ENCODE results near the gene ENHO.
"Not testable (repeated sequence)": the region's sequence is repeated elsewhere in the genome, so short reads cannot be mapped to it uniquely, and the experiment has no call there.

ENHO gene

DNA sequence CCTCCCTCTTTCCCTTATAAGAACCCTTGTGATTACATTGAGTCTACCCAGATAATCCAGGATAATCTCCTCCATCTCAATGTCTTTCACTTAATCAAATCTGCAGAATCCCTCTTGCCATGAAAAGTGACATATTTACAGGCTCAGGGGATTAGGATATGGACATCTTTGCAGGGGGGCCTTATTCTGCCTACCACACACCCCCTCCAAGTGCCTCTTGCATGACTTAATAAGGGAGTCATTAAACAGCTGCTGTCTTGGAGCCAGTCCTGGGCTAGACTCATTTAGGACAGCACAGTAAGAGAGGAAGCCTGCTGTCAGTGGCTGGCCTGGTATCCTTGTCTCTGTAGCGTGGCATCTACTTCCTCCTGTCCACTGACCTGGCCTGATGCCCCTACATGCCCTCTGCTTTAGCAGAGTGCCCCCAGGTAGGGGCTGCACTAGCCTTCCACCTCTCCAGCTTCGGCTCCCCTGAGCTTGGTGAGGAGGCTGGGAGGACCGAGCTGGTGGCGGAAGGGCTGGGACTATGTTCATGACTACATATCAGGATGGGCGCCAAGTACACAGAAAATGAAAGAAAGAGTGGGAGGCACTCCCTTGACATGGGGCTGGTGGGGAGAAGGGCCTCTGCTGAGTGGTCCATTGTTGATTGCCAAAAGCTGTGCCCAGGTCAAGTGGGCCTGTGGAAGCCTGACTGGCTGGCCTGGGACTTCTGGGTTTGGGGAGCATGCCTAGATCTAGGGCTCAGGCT lies 17.2 kb downstream of the ENHO start:
- no peak for DNase-seq

DNA sequence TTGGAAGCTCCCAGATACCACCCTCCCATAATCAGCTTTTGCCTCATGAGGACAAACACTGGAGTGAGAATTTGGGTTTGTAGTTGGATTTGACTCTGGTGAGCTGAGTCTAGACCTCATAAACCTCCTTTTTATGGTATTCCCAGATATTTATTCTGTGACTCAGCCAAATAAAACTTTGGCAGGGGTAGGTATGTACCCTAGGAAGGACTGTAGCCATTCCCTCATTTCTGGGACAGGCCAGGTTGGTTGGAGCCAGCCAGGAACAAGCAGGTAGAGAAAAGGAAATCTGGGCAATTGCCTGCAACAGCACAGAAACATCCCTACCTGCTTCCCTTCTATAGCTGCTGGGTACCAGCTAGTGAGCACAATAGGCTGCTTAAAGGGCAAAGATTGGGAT lies 19.4 kb downstream of the ENHO start:
- DNase-seq = no peak

DNA sequence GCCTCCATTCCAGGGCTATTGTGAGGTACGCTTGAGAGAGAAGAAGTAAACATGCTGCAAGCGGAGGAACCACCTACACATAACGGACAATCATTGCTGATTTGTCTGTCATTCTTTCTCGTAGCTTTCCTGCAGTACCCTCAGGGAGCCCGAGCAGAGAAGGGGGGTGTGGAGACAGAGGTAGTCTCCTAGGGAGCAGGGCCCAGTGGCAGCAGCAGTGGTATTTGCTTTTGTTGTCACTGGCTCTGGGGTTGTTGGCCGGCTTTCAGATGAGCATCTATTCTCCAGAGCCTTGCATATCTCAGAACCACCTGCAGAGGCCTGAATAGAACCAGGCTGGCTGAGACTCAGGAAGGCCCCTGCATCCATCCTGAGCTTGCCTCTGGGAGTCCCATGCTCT lies 19.9 kb downstream of the ENHO start:
- peak; percentile 35 for DNase-seq

- DNase-seq = no peak
These were observed 20.3 kb downstream of the ENHO start for GRCh38 chr9:34502471-34502870.

- peak; percentile 89 for DNase-seq
These were observed 20.8 kb downstream of the ENHO start for GRCh38 chr9:34501889-34502425.

DNA sequence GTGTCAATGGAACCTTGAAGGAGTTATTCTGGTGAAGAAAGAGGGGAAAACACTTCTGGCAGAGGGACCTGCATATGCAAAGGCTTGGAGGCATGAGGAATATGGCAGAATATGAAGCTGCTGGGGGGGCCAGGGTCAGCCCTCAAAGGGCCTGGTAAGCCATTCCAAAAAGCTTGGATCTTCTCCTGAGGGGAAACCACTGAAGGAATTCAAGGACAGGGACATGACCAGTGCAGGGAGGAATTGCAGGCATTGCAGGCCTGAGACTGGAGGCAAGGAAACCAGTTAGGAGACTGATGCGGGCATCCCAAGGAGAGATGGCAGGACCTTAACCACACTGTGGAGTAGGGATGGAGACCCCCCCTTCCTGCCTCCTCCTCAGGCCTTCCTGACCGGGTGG lies 21.4 kb downstream of the ENHO start:
- DNase-seq = no peak

GRCh38 chr9:34500623-34501267 lies 22.0 kb downstream of the ENHO start:
- DNase-seq = peak; percentile 35

DNA sequence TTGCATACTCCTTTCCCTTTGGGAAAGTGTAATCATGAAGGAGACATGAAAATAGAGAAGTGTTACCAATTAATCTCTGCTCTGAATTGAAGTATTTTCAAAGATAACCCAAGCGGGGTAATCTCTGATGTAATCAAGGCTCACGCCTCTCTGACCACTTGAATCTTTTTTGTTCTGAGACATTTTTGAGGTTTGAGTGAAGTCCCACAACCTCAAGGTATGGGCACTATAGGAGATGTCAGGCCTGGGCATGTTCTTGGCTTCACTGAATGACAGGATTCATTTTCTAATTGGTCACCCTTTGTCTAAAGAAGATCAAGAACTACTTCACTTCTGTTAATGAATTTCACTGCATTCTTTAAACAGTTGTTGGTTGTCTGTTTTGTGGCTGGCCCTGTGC lies 23.7 kb downstream of the ENHO start:
- DNase-seq = no peak

DNA sequence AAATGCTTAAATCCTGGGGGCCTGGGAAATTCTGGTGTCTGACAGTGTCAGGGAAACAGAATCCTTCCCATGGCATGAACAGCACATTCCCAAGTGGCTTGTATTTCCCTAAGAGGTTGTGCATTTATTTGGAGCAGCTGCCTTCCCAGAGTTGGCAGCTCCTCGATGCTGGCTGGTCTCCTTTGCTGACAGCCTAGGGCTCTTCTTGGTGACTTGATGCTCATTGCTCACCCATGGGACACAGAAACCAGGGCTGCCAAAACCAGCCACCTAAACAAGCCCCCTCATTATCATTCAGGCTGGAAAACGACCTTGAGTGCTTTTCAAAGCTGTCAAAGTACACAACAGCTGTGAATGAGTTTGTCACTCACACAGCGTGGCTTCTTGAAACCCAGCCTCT lies 24.2 kb downstream of the ENHO start:
- no peak for DNase-seq

DNA sequence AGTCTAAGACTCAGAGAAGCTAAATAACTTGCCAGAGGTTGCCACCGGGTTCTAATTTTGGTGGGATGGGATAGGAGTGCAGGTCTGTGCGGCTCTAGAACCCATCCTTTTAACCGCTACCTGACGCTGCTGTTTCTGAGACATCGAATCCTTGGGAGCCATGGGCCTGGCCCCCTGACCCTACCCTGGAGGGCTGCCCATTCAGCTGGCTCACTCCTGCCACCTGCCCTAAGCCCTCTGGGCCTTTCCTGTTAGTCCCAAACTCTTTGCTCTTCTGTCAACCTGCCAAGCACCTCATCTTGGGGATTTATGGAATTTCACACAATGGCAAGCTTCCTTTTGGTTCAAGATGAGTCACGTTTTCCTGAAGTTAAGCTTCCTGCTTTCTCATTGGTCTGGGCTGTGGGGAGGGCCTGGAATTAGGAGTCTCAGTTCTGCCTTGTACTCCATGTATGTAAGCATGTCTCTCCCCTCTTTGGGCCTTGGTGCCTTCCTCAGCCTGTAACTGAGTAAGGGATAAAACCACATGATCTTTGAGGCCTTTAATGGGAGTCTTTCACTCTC lies 26.6 kb downstream of the ENHO start:
- no peak for DNase-seq

DNA sequence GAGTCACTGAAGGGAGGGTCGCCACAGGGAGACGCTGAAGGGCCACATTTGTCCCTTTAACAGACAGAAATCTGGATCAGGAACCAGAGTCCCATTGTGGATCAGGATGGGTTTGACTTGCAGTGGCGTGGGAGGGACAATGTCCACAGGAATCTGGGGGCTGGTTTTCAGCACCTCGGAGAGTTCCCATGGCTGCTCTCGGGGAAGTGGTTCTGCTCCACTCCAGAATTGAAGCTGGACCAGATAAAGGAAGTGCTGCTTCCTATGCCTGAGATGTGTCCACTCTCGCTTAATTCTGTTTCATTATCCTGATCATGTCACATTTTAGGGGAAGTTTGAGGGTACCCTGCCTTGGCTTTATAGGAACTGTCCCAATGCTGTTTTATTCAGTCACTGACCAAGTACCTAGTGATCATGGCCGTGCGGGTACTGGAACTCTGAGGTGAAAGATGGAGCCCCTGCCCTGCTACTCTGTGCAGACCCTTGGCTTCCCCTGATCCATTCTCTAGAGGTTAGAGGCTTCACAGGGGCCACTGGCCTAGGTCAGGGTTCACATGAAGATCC lies 28.7 kb downstream of the ENHO start:
- no peak for DNase-seq

GRCh38 chr9:34492051-34492450 lies 30.7 kb downstream of the ENHO start:
- DNase-seq = no peak

- no peak for DNase-seq
These were observed 31.2 kb downstream of the ENHO start for GRCh38 chr9:34491596-34491995.

DNA sequence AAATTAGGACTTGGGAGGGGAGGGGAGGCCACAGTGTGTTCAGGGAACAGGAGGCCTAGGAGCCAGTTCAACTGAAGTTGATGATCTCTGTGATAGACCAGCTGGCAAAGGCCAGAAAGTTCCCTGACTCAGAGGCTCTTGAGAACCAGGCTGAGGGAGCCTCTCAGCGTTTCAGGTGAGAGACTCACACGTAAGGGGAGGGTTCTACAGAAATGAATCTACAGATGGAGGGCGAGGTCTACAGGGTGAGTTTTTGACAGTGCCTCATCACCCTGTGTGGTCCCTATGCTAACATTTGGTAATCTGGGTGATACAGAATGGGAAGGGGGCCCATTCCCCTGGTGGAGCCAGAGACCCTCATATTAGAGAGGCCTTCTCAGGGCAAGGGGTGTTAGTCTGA lies 32.0 kb downstream of the ENHO start:
- DNase-seq = no peak

DNA sequence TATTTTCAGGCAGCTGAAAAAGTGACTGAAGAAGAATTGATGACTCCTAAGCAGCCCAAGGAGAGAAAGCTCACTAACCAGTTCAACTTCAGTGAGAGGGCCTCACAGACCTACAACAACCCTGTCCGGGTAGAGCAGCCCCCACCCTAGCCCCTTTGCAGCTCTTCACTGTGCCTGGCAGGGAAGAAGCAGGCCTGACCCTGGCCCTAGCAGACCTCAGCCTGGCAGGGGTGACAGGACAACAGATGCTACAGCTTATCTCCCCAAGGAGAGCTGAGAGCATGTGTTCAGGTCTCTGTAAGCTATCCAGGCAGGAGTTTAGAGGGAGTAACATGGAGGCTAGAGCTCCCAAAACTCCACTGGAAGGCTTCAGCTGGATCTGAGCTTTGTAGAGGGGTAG lies 32.4 kb downstream of the ENHO start:
- DNase-seq = no peak

- no peak for DNase-seq
These were observed 36.2 kb downstream of the ENHO start for GRCh38 chr9:34486572-34486971.

- no peak for DNase-seq
These were observed 37.0 kb downstream of the ENHO start for GRCh38 chr9:34485822-34486221.

DNA sequence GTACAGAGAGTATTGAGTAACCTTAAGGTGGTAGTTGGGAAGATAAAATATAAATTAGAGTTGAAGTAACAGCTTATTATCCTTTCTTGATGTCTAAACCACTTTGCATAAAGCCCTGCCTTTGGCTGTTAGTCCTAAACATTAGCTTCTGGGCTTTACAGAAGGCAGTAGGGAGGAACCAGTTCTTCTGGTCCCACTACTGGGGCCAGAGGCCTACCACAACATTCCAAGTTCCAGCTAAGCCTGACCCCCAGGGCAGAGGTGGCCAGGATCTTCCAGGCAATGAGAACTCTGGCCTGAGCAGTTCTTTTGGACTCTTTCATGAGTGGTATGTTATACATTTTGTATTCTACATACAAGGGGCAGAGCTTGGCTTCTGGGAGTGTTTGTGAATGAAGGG lies 38.1 kb downstream of the ENHO start:
- no peak for DNase-seq

GRCh38 chr9:34482746-34483145 lies 40.0 kb downstream of the ENHO start:
- not testable (repeated sequence) for DNase-seq

DNA sequence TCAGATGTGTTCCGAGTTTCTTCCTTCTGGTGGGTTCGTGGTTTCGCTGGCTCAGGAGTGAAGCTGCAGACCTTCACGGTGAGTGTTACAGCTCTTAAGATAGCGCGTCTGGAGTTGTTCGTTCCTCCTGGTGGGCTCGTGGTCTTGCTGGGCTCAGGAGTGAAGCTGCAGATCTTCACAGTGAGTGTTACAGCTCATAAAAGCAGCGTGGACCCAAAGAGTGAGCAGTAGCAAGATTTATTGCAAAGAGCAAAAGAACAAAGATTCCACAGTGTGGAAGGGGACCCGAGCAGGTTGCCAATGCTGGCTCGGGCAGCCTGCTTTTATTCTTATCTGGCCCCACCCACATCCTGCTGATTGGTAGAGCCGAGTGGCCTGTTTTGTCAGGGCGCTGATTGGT lies 41.2 kb downstream of the ENHO start:
- DNase-seq = not testable (repeated sequence)

DNA sequence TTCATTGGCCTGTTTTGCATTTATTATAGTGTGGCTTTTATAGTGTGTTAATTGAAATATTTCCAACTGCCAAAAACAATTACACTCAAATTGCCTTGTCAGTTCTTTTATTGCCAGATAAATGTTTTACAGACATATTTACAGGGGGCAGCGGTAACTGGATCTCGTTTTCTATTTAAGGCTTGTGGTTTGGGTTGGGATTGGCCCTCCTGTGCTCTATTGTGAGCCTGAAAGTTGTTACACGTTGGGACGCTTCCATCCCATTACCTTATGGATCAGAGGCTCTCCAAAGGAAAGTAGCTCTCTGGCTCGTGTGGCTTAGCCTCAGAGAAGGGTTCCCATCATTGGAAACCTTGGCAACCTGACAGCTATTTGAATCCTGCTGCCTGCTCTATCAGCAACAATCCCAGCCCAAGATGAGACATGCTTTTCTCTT lies 43.3 kb downstream of the ENHO start:
- no peak for DNase-seq

DNA sequence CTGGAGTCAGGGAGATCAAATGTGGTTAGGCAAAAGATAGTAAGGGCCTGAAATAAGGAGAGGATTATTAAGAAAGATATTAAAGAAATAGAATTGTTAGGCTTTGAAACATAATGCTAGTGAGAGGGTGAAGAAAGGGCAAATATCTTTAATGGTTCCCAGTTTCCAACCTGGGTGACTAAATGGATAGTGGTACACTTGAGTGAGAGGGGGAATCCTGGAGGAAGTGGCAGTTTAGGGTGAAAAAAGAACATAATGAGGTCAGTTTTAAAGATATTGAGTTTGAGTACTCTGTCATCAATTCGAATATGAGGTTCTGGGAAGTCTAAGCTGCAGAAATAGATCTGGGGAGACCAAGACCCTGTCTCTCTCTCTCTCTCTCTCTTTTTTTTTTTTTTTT lies 45.2 kb downstream of the ENHO start:
- no peak for DNase-seq

DNA sequence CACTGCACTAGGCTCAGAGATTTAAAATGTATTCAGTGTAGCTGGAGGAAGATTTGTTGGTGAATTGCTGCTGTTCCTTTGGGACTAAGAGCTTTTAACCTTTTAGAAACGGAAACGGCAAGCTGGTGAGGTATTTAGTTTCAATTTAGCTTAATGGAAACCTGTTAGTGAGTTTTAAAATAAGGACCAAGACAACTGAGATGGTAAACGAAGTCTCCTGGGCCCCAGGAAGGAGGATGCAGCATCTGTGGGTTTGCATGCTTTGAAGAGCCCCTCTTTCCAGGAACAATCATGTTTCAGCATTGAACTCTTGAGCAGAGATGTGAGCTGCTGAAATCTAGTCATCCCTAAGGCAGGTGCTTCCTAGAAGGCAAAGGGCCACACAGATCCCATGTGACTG lies 47.7 kb downstream of the ENHO start:
- DNase-seq = no peak
